Breast epithelium (tissue), 4 donors: Measurements from ENCODE around the gene TMEM45B. TPM values are rescaled to one million over a fixed set of nuclear protein-coding genes. Genes with fewer than 3 reads are reported as not detected.

ENCODE experiments used
- DNase-seq, 2 donors: peaks; one replicate each; pipeline ENCODE4 v3.0.0-alpha.2; 2019; ENCODE audit warnings: low spot score in 2 of 2
- H3K27ac ChIP-seq, 2 donors: fragments of 200-600 bp; sonication (generic) in 1 of 2; one replicate each; pipeline ENCODE4 v1.5.1; 2016 to 2019; ENCODE audit warnings: mild to moderate bottlenecking in 1 of 2
- H3K27me3 ChIP-seq, 2 donors: fragments of 200-600 bp; sonication (generic) in 1 of 2; one replicate each; pipeline versions ENCODE4 v1.5.1 to v1.6.0; 2017 to 2019; ENCODE audit warnings: control low read depth in 1 of 2, mild to moderate bottlenecking in 1 of 2
- H3K36me3 ChIP-seq: fragments of 200-600 bp; one replicate; pipeline ENCODE4 v1.5.1; 2019
- H3K4me1 ChIP-seq, 2 donors: fragments of 200-600 bp; sonication (generic); one replicate each; pipeline ENCODE4 v1.5.1; 2016 to 2019; ENCODE audit warnings: control low read depth in 1 of 2
- H3K4me3 ChIP-seq, 3 donors: fragments of 200-600 bp; sonication (generic); 1 replicate in 2 of 3; 2 replicates in 1 of 3; pipeline ENCODE4 v1.5.1; 2016 to 2019; ENCODE audit warnings: mild to moderate bottlenecking in 3 of 3, moderate library complexity in 2 of 3
- H3K9me3 ChIP-seq, 2 donors: fragments of 200-600 bp; sonication (generic) in 1 of 2; one replicate each; pipeline ENCODE4 v1.5.1; 2016 to 2019; ENCODE audit warnings: control low read depth in 1 of 2
- CTCF ChIP-seq, 3 donors: fragments of 450-650 bp; IDR thresholded peaks; one replicate each; pipeline ENCODE4 v1.5.1; 2016 to 2017; ENCODE audit warnings: antibody characterized with exemption in 3 of 3, mild to moderate bottlenecking in 3 of 3, moderate library complexity in 3 of 3
- POLR2A ChIP-seq: fragments of 450-650 bp; IDR thresholded peaks from one replicate; pipeline ENCODE4 v1.6.1; 2016; ENCODE audit warnings: antibody characterized with exemption, mild to moderate bottlenecking, moderate library complexity
- POLR2AphosphoS5 ChIP-seq, 3 donors: sonication (generic); formaldehyde crosslinking; IDR thresholded peaks; one replicate each; pipeline ENCODE4 v1.6.1; 2017; ENCODE audit warnings: antibody characterized with exemption in 3 of 3
- intact Hi-C: fragments of 100-400 bp; cut with DNase I; formaldehyde crosslinking; loops from one replicate; pipeline ENCODE4 v1.15.1; 2023; ENCODE audit warnings: low total_unique reads
- total RNA-seq, 3 donors: library from RNA; depleted of rRNA; stranded (reverse); fragments of >200 nt; gene quantifications; one replicate each; pipeline ENCODE4 v1.1.0, GENCODE V29; 2016

The TMEM45B gene
- total RNA-seq, 3 donors from 2014 or later: 7.3 to 11.8 TPM; not detected in 1

GRCh38 chr11:129853518-129854231 lies 38.0 kb downstream of the TMEM45B start:
- Histone ChIP-seq H3K36me3 (no peaks in the 10 kb centered on the region), H3K27me3 (no peaks in the 10 kb centered on the region), H3K27ac (peak overlapping the region; percentile 78 to 89), H3K9me3 (no peaks in the 10 kb centered on the region), H3K4me3 (peak overlapping the region in 1 of 3 donors; percentile 37), H3K4me1 (peaks cover 0 to 16% of the 10 kb centered on the region in 2 donors)
- TF ChIP-seq POLR2A (no peak), CTCF (IDR thresholded peaks at IDR 0.05) (no peak), POLR2AphosphoS5 (IDR thresholded peaks at IDR 0.05) (no peak)
- intact Hi-C loops: no loop called here
- peak; percentile 86 to 93 for DNase-seq

DNA sequence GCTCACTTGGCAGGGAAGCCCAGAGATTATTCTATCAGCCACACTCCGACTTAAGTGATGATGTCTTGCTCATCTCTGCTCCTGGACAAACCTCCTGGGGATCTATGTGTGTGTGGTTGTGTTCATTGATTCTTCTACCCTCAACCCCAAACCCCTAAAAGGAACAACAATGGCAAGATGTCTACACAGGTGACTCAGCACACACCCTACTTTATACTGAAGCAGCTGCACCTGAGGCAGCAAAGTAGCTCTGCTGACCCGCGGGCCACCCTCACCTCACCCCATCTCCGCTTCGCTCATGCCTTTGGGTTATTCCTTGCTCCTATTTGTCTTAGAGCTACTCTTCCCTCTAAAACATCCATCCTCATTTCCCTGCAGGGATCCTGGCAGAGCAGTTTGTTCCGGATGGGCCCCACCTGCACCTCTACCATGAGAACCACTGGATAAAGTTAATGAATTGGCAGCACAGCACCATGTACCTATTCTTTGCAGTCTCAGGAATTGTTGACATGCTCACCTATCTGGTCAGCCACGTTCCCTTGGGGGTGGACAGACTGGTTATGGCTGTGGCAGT lies 38.7 kb downstream of the TMEM45B start:
- Histone ChIP-seq H3K4me3 (peak overlapping the region in 1 of 3 donors; percentile 37), H3K9me3 (no peaks in the 10 kb centered on the region), H3K4me1 (peaks cover 0 to 16% of the 10 kb centered on the region in 2 donors), H3K27ac (peak overlapping the region; percentile 78 to 89), H3K36me3 (no peaks in the 10 kb centered on the region), H3K27me3 (no peaks in the 10 kb centered on the region)
- TF ChIP-seq CTCF (IDR thresholded peaks at IDR 0.05) (no peak), POLR2A (no peak), POLR2AphosphoS5 (IDR thresholded peaks at IDR 0.05) (no peak)
- DNase-seq: peak in 1 of 2 donors; percentile 55
- intact Hi-C loops: no loop called here

GRCh38 chr11:129855086-129855485 lies 39.4 kb downstream of the TMEM45B start:
- peak overlapping the region; percentile 78 to 89 for H3K27ac ChIP-seq
- H3K27me3 ChIP-seq: no peaks in the 10 kb centered on the region
- DNase-seq: no peak
- H3K36me3 ChIP-seq: no peaks in the 10 kb centered on the region
- TF ChIP-seq POLR2A (no peak), POLR2AphosphoS5 (IDR thresholded peaks at IDR 0.05) (no peak), CTCF (IDR thresholded peaks at IDR 0.05) (no peak)
- no peak overlapping the region for H3K4me3 ChIP-seq
- H3K9me3 ChIP-seq: no peaks in the 10 kb centered on the region
- peaks cover 0 to 16% of the 10 kb centered on the region in 2 donors for H3K4me1 ChIP-seq
- intact Hi-C loops: no loop called here

GRCh38 chr11:129856036-129856435 lies 40.4 kb downstream of the TMEM45B start:
- H3K36me3 ChIP-seq: no peaks in the 10 kb centered on the region
- H3K27ac ChIP-seq: peak overlapping the region in 1 of 2 donors; percentile 89
- H3K4me1 ChIP-seq: peaks cover 0 to 16% of the 10 kb centered on the region in 2 donors
- intact Hi-C loops: no loop called here
- DNase-seq: no peak
- no peaks in the 10 kb centered on the region for H3K27me3 ChIP-seq
- H3K4me3 ChIP-seq: no peak overlapping the region
- TF ChIP-seq POLR2A (no peak), POLR2AphosphoS5 (IDR thresholded peaks at IDR 0.05) (no peak), CTCF (IDR thresholded peaks at IDR 0.05) (no peak)
- H3K9me3 ChIP-seq: no peaks in the 10 kb centered on the region
